K562 (cell line): Measurements from ENCODE around the gene POC5. TPM values are rescaled to one million over a fixed set of nuclear protein-coding genes. Genes with fewer than 3 reads are reported as not detected.

Experiments used
- ADNP ChIP-seq: fragments of 200-800 bp; sonication (Bioruptor generic); IDR thresholded peaks from 2 replicates; pipeline ENCODE4 v1.6.1; 2016; ENCODE audit warnings: missing genetic modification characterization, missing compliant biosample characterization
- CBFB ChIP-seq: sonication (generic); formaldehyde crosslinking; IDR thresholded peaks from 2 replicates; pipeline ENCODE4 v1.4.0; 2020; ENCODE audit warnings: mild to moderate bottlenecking, missing genetic modification reagents
- CEBPZ ChIP-seq: fragments of 150-350 bp; IDR thresholded peaks from 2 replicates; pipeline ENCODE4 v1.6.1; 2014; ENCODE audit warnings: low read depth, mild to moderate bottlenecking, low read length, borderline replicate concordance
- FOXK2 ChIP-seq, 2 experiments: fragments of 450-650 bp; IDR thresholded peaks in 1 of 2; conservative IDR thresholded peaks in 1 of 2; 2 replicates each; pipeline ENCODE4 v1.6.1; 2016; ENCODE audit warnings: low read depth in 2 of 2, mild to moderate bottlenecking in 1 of 2
- POLR2AphosphoS2 ChIP-seq: IDR thresholded peaks from 2 replicates; pipeline ENCODE4 v1.6.1; 2012; ENCODE audit warnings: low read length, improper control_type of control experiment
- SAP30 ChIP-seq: fragments of 200-600 bp; sonication (generic); IDR thresholded peaks from 2 replicates; pipeline ENCODE4 v1.6.1; 2012; ENCODE audit warnings: borderline replicate concordance, low read depth, mild to moderate bottlenecking, moderate library complexity, low read length, control low read depth, inconsistent platforms; ENCODE audit not compliant: insufficient read depth, poor library complexity, severe bottlenecking
- SFPQ ChIP-seq: fragments of 200-400 bp; formaldehyde crosslinking; IDR thresholded peaks from 2 replicates; pipeline ENCODE4 v1.6.1; 2017; ENCODE audit warnings: mild to moderate bottlenecking, low read depth, low read length, moderate library complexity
- SRSF9 ChIP-seq: fragments of 200-400 bp; formaldehyde crosslinking; IDR thresholded peaks from 2 replicates; pipeline ENCODE4 v1.6.1; 2017; ENCODE audit warnings: low read depth, low read length, borderline replicate concordance
- THAP12 ChIP-seq: fragments of 250-450 bp; sonication (Bioruptor Pico); IDR thresholded peaks from 2 replicates; pipeline ENCODE4 v1.9.0; 2021; ENCODE audit warnings: mild to moderate bottlenecking, inconsistent platforms
- ZNF277 ChIP-seq: fragments of 250-450 bp; sonication (Bioruptor Pico); IDR thresholded peaks from 2 replicates; pipeline ENCODE4 v1.8.0; 2022; ENCODE audit warnings: inconsistent platforms, mild to moderate bottlenecking, moderate library complexity, borderline replicate concordance
- ZNF699 ChIP-seq: fragments of 250-450 bp; sonication (Bioruptor Pico); IDR thresholded peaks from 2 replicates; pipeline ENCODE4 v1.8.0; 2021; ENCODE audit warnings: mild to moderate bottlenecking, moderate library complexity; ENCODE audit not compliant: insufficient replicate concordance
- polyA plus RNA-seq, 8 experiments: library from polyadenylated mRNA; depleted of rRNA in 4 of 8; stranded (reverse) in 5 of 8; unstranded in 3 of 8; fragments of >200 nt; fragmentation: Nextera tagmentation in 2 of 8; fragmentation: Illumina TruSeq in 1 of 8; extraction: Ambion mirVana in 2 of 8; extraction: Trizol in 1 of 8; gene quantifications; 2 replicates each; pipeline versions ENCODE4 v1.2.1 to v1.2.3, GENCODE V29; 2011 to 2014; ENCODE audit warnings: inconsistent platforms in 1 of 8, missing spikeins in 1 of 8
- total RNA-seq, 7 experiments: library from RNA; depleted of rRNA in 6 of 7; stranded (reverse); fragments of >200 nt in 6 of 7; fragmentation: Illumina TruSeq in 2 of 7; extraction: Trizol in 2 of 7; gene quantifications; 2 replicates each; pipeline versions ENCODE4 v1.2.1 to v1.2.3, GENCODE V29; 2011 to 2021; ENCODE audit warnings: low replicate concordance in 1 of 7

POC5 gene
- total and polyA plus RNA-seq, 9 of the 15 experiments (the other 6 are each of a cell fraction or from before 2014, with no cell fraction given) = 14.5 to 38.2 (median 27.0) TPM

GRCh38 chr5:75632321-75632720, 84.9 kb downstream of the POC5 start (continued):
- TF ChIP-seq CEBPZ (no peak), SFPQ (no peak), THAP12 (CRISPR knock-in tag) (no peak), POLR2AphosphoS2 (no peak), ZNF277 (no peak), CBFB (CRISPR knock-in tag) (no peak), ZNF699 (CRISPR knock-in tag) (no peak), FOXK2 (conservative IDR thresholded peaks at IDR 0.05 in 1 of 2, IDR thresholded peaks at IDR 0.05 in 1 of 2; ENCODE audit: low read depth in 2 of 2) (no peak), SRSF9 (no peak), SAP30 (no peak), ADNP (tag) (no peak)
- TF ChIP-seq, all 486 proteins: peak for 0
